ENCODE data around the gene PROZ.

The PROZ gene

DNA sequence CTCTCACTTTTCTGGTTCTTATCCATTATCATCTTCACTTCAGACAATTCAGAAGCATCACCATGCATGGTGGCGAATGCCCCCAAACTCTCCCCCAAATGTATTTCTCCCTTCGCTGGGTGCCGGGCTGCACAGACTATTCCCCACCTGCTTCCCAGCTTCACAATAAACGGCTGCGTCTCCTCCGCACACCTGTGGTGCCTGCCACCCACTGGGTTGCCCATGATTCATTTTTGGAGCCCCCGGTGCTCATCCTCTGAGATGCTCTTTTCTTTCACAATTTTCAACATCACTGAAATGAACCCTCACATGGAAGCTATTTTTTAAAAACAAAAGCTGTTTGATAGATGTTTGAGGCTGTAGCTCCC, 38.6 kb upstream of the PROZ start:
- no peak for DNase-seq (ENCODE audit: low read depth in 4 of 4, low spot score in 1 of 4)

DNA sequence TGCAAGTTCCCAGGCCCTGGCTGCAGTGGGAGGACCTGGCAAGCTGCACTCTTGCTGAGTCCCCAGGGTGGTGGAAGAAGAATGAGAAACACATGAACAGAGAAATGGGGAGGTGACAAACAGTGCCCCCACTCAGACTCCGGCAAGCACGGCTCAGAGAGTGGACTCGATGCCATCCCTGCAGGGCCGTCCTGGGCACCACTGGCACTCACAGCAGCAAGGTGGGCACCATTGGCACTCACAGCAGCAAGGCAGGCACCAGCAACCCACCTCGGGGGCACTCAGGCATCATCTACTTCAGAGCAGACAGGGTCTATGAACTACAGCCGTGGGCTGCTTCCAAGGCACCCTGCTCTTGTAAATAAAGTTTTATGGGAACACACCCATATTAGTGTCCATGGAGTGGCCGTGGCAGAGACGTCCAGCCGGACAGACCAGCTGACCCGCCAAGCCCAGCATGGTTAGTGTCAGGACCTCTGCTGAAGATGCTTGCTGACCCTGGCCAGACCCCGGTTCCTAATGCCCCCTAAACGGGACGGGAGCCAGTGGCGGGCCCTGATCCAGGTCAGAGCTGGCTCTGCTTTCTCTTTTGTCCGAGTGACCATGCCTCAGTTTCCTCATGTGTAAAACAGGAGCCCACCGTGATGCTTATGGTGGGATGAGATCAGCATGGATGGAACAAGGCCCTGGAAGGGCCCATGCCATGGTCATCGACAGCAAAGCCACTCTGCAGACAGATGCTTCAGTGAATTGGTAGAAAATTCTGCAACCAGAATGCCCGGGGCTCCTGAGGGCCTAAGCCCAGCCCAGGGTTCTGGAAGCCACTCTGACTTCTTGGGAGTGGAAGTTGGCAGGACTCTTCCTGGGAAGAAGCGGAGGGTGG, 37.9 kb upstream of the PROZ start:
- no peak for DNase-seq (ENCODE audit: low read depth in 4 of 4, low spot score in 1 of 4)

DNA sequence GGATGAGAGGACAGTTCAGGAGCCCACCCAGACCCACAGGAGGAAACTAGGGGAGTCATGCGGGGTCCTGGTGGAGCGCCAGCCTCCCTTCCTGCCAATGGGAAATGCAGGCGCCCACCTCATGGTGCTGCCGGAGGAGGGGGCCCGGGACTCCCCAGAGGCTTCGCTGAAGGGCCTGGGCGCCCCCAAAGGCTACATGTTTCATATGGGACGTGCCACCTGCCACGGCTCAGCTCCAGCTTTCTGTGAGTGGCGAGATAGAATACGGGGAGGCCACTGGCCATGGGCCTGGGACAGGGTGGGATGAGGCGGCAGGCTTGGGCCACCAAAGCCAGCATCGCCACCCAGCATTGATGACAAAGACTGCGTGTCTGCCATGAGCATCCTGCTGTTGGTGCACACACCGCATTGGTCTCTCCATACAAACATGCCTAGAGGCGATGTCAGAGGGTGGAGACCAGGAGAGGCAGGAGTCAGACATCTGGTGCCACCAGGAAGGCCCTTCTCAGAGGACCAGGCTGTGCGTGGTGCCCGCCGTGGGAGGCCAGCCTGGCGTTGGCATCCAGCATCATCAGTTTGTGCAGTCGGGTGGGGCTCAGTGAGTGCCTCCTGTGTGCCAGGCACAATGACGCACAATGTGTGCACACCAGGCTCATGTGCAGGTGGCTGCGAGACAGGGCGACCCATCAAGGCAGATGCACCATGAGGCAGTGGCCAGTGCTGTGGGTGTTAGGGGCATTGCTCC, 37.1 kb upstream of the PROZ start:
- DNase-seq (ENCODE audit: low read depth in 4 of 4, low spot score in 1 of 4) = no peak

DNA sequence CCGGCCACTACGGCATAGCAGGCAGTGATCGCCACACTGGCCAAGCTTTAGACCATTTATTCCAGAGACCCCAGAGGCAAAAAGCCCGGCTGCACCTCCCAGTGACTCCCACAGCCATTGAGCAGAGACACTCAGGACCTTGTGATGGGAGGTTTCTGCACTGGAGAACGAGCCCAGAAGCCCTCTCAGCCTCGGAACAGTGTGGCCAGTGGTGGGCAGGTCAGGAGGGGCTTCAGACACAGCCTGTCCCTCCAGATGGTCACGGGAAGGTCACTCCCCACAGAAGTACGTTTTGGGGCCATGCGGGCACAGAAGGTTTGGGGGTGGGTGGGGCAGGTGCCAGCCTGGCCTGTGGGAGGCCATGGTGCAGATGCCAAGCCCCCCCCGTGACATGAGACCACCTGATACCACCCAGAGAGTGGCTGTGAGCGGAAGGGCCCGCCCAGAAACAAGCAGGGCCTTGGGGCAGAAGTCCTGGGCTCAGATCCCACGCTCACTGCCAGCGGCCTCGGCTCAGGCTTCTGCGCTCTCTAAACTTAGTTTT, 36.4 kb upstream of the PROZ start:
- DNase-seq (ENCODE audit: low read depth in 4 of 4, low spot score in 1 of 4) = no peak

DNA sequence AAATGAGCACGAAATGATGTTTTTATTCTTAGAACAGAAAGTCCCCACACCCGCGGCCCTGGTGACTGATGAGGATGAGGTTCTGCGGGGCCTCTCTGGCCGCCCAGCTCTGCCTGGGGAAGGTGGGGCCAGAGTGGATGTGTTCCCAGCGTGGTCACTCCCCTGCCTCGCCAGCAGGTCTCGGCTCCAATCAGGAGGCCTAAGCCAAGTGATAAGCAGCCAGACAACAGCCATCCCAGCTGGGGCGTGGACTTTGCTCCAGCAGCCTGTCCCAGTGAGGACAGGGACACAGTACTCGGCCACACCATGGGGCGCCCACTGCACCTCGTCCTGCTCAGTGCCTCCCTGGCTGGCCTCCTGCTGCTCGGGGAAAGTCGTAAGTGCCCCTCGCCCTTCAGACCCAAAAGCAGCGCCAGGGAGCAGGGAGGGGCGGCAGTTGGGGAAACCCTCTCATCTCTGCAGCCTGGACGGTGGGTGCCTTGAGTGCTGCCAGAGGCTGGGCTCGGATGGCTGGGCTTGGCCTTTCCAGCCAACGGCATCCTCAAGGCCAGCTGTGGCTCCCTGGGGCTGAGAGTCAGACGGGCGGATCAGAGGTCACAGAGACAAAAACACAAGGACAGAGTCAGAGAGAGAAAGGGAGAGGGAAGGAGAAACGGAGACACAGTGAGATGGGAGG, 35.8 kb upstream of the PROZ start, which contains the start of gene F10:
Gene F10, plus strand, starts transcription at position 250 of the 676 bp plus-strand sequence. Its CDS starts 57 bp downstream, at position 307.
- DNase-seq (ENCODE audit: low read depth in 4 of 4, low spot score in 1 of 4) = no peak

DNA sequence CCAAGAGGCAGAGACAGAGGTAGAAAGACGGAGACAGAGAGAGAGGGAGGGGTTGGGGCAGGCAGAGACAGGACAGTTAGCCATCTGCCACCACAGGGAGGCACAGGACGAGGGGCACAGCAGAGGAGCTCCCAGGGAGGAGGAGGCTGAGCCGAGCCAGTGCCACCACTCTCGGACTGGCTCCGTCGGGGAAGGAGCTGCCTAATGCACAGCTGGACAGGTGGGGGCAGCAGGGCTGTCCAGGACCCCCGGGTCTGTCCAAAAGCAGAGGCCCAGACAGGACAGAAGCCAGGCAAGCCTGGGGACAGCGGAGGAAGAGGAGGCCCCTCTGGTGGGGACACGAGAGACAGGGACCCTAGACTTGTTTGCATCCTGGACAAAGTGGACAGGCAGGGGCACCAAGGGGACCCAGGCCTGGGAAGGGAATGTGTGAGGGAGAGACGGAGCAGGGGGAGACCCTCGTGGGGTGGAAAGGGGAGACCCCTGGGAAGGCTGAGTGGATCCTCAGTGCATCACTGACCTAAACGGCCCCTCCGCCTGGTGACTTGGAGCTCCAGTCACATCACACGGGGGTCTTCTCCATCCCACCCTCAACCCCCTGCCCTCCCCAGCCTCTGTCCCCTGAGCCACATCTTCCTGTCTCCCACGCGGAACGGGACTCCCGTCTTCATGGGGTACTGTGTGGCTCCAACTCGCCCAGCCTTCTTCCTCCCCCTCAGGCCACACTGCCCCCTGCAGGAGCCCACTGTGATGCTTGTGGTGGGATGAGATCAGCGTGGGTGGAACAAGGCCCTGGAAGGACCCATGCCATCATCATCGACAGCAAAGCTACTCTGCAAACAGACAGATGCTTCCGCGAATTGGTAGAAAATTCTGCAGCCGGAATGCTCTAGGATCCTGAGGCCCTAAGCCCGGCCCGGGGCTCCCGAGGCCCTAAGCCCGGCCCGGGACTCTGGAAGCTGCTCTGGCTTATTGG, 34.9 kb upstream of the PROZ start:
- no peak for DNase-seq (ENCODE audit: low read depth in 4 of 4, low spot score in 1 of 4)

DNA sequence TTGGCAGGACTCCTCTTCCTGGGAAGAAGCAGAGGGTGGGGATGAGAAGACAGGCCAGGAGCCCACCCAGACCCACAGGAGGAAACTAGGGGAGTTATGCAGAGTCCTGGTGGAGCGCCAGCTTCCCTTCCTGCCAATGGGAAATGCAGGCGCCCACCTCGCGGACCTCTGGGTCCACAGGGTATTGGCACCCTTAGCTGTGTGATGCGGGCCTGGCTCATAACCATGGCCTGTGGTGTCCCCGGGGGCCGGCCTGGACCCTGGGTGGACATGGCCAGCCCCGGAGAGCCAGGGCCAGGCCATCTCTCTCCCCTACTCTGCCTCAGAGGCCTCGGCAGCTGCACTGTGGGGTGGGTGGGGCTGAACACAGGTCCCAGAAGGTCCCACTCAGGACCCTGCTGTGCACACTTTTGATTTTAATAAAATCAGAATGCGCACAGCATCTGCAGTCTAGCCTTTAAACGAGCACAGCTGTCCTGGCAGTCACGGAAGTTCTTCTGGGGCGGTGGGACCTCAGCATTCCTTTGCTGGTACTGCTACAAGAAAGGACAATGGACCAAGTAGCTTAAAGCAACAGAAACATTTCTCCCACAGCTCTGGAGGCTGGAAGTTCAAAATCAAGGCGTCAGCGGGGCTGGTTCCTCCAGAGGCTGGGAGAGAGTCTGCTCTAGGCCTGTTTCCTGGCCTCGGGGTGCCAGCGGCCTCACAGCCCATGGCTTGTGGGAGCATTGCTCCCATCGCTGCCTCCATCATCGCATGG, 34.1 kb upstream of the PROZ start:
- DNase-seq (ENCODE audit: low read depth in 4 of 4, low spot score in 1 of 4) = no peak

DNA sequence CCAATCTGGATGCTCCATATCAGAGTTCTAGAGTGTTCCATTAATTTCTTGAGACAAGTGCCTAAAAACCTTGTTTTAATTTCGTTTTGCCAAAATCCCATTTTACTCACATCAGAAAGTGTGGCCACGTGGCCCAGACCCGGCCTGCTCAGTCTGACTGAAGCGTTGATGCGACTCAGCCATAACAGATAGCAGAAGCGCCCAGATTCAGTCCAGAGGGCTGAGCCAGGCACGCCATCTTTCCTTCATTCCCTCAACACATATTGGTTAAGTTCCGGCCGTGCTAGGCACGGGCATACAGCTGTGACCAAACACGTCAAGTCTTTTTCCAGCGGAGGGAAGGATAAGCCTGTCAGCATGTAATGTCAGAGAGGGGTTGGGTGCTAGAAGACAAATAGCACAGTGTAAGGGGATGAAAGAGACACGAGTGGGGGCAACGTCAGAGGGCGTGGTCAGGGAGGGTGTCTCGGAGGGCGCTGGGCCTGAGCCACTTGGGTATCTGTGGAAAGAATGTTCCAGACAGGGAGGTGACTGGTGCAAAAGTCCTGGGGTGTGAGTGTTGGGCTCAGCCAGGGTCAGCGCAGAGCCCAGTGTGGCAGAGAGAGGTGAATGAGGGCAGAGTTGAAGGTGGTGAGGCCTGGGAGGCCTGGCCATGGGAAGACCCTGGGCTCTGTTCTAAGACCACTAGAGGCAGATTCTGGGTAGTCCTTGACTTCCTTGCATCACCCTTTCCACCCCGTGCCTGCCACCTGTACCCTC, 32.8 kb upstream of the PROZ start:
- DNase-seq (ENCODE audit: low read depth in 4 of 4, low spot score in 1 of 4) = no peak

DNA sequence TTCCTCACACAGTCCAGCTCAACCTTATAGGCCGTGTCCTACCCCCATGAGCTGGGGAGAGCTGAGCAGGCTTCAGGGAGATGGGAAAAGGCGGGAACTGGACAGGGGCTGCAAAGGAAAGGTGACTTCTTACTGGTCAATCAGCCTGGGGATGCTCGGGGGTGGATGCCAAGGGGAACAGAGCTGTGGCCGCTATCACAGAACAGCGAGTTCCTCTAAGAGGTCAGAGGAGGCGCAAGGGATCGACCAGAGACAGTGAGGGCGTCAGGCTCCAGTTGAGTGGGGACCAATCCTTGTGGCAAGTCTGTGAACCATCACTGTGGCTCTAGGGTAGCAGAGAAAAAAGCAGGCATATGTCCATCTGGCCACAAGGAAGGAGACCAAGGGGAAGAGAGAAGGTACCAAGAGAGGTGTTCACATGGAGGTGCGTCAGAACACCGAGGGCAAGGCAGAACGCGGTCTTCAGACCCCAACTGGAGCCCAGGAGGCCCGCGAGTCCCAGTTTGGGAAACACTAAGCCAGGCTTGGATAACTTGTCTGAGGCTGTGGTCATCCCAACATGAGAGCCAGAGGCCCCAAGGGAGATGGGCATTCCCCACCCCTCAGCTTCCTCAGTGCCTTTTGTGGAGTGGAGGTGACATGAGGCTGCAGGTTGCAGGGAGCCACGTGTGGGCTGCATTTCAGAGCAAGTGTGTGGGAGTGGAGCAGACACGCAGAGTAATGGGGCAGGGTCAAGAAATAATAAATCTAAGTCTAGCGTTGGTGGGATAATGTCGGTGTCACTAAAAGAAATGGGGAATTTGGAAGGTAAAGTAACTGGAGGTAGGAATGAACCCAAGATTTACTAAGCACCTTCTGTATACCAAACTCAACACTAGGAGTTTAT, 31.9 kb upstream of the PROZ start:
- DNase-seq (ENCODE audit: low read depth in 4 of 4, low spot score in 1 of 4) = no peak

DNA sequence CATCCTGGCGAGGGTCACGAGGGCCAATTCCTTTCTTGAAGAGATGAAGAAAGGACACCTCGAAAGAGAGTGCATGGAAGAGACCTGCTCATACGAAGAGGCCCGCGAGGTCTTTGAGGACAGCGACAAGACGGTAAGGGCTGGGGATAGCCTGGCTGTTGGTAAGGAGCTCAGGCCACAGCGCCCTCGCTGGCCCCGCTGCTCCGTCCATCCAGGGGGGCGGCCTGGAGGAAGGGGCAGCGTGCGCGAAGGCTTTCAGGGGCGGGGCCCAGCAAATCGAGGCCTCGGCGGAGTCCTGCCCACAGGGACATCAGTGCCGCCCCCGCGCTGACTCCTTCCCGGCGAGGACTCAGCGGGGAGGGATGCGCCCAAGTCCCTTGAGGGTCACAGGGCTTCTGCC, 29.0 kb upstream of the PROZ start:
- no peak for DNase-seq (ENCODE audit: low read depth in 4 of 4, low spot score in 1 of 4)

DNA sequence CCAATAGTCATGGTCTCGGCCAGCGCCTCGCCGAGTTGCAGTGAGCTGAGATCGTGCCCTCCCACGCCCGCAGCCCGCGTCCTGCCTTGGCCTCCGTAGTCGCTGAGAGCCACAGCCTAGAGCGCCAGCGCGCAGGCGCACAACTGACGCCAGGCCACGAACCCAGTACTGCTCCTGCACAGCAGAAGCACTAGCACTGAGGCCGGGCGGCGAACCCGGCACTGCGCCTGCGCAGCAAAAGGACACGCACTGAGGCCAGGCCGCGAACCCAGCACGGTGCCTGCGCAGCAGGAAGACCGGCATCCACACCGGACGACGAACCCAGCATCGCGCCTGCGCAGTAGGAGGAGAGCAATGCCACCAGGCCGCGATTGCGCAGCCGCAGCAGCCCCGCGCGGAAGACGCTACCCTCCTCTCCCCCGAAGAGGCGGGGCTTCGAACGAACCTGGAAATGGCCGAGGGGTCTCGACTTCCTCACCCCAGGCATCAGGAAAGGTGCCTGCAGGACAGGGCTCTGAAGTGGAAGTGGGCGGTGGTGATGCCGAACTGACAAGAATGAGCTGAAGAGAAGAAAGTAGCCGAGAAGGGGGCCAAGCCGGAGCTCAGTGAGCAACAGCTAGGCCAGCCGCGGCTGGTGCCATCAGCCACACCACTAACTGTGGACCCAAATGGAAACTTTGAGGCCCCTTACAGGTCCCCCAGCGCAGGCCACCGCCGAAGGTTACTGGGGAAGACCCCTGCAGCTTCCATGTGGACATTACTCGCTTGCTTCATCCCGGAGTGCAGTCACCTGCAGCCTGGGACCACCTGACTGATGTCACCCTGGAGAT, 28.3 kb upstream of the PROZ start:
- no peak for DNase-seq (ENCODE audit: low read depth in 4 of 4, low spot score in 1 of 4)

DNA sequence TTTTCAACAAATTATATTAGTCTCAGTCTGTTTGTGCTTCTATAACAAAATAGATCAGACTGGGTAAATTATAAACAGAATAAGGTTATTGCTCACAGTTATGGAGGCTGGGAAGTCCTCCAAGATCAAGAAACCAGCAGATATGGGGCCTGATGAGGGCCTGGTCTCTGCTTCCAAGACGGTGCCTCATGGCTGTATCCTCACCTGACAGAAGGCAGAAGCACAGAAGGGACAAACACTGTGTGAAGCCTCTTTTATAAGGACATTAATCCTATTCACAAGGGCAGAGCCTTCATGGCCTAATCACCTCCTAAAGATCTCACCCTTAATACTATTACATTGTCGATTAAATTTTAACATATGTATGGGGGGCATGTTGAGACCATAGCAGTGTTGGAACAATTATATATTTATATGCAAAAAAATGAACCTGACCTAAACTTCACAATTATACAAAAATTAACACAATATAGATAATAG, 23.1 kb upstream of the PROZ start:
- DNase-seq (ENCODE audit: low read depth in 4 of 4, low spot score in 1 of 4) = no peak

DNA sequence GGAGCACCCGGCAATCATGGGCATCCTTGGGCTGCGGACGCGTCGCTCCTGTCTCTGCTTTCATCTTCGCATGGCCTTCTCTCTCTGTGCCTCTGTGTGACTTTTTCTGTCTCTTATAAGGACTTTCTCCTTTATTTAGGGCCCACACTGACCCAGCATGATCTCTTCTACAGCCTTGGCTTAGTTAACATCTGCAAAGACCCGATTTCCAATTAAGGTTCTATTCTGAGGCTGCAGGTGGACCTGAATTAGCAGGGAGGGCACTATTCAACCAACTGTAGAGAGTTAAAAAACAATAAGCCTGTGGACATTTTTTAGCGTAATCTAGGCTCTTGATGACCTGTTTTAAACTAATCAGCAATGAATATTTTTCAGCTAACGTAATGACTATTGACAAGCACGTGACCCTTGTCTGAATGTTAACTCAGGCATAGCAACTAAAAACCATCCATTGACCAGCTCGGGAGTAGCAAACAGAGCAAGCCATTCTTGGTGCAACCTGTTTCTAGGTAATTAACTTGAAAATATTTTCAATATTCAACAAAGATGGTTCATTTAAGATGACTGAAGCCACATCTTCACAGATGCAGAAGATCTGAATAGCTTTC, 20.7 kb upstream of the PROZ start:
- no peak for DNase-seq (ENCODE audit: low read depth in 4 of 4, low spot score in 1 of 4)

DNA sequence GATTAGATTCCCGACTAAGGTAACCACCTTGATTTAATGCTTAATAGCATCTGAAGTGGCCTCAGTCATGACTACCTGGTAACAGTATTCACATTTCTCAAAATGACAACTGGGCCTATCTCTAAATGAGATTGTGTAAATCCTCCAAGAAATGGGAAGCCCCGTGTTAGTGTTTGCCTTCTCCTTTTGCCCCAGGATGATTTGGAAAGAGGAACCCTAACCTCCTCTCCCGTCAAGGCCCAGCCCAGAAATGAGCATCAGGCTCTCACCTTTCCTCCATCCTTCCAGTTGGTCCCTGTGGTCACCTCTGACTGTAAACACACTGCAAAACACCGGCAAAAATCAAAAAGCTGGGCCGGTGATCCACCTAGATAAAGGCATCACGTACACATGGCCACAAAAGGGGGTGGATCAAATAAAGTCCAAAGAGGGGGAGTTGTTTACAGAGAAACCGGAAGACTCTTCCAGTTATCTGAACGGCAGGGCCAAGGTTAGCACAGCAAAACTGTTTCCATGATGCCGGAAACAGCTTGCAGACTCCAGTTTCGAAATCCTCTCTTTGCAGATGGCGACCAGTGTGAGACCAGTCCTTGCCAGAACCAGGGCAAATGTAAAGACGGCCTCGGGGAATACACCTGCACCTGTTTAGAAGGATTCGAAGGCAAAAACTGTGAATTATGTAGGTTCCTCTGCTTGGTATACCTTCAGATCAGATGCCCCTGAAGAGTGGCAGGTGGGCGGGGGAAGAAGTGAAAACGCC, 19.5 kb upstream of the PROZ start:
- no peak for DNase-seq (ENCODE audit: low read depth in 4 of 4, low spot score in 1 of 4)

DNA sequence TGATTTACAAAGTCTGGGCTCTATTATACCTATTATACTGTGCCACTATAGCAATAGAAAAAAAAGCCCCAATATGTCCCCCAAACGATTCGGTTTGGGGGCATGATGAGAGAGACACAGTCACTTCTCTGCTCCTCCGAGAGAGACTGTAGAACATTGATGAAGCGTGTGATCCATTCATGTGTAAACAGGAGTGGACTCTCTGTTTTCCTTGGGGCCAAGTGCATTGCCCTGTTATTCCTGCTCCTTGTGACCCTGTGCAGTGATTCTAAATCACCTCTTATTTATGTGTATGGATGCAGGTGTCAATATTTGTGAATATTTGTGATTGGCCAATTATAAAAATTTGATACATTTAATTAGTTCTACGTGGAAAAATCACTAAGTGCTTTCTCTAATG, 18.9 kb upstream of the PROZ start:
- no peak for DNase-seq (ENCODE audit: low read depth in 4 of 4, low spot score in 1 of 4)

Measured in stimulated activated CD4-positive, alpha-beta T cell treated with anti-CD3 and anti-CD28 coated beads, Interleukin-1b, Interleukin-23, amount 100 ng/mL, for 24 hours (primary cell).